Amniotic stem cell (primary cell): ENCODE results near the gene LRP8.

Experiments used
- DNase-seq: peaks from one replicate; lab custom pipeline; 2025; lab: John Stamatoyannopoulos, UW

The LRP8 gene

GRCh38 chr1:53321776-53322602 is 5.9 kb downstream of the LRP8 start:
- no peak for DNase-seq

- DNase-seq, result no peak
Measured at GRCh38 chr1:53321366-53321765, 6.5 kb downstream of the LRP8 start.

- DNase-seq, result no peak
Measured at GRCh38 chr1:53320646-53321045, 7.2 kb downstream of the LRP8 start.

- no peak for DNase-seq
Measured at GRCh38 chr1:53319296-53320101, 8.4 kb downstream of the LRP8 start.

GRCh38 chr1:53317646-53318539 is 10.0 kb downstream of the LRP8 start:
- DNase-seq, result no peak

GRCh38 chr1:53316766-53317581 is 10.9 kb downstream of the LRP8 start:
- DNase-seq, result no peak

- DNase-seq, result no peak
Measured at GRCh38 chr1:53316424-53316765, 11.5 kb downstream of the LRP8 start.

- no peak for DNase-seq
Measured at GRCh38 chr1:53315456-53316423, 12.1 kb downstream of the LRP8 start.

- no peak for DNase-seq
Measured at GRCh38 chr1:53315046-53315445, 12.8 kb downstream of the LRP8 start.

GRCh38 chr1:53314606-53315005 is 13.3 kb downstream of the LRP8 start:
- DNase-seq, result no peak

GRCh38 chr1:53314096-53314495 is 13.8 kb downstream of the LRP8 start:
- no peak for DNase-seq

GRCh38 chr1:53313556-53313955 is 14.3 kb downstream of the LRP8 start:
- DNase-seq, result no peak

GRCh38 chr1:53311702-53312305 is 16.1 kb downstream of the LRP8 start:
- DNase-seq, result no peak

GRCh38 chr1:53310847-53311681 is 16.8 kb downstream of the LRP8 start:
- no peak for DNase-seq

GRCh38 chr1:53309802-53310201 is 18.1 kb downstream of the LRP8 start:
- no peak for DNase-seq

- no peak for DNase-seq
Measured at GRCh38 chr1:53308506-53308905, 19.4 kb downstream of the LRP8 start.

GRCh38 chr1:53307037-53307436 is 20.8 kb downstream of the LRP8 start:
- DNase-seq, result no peak

GRCh38 chr1:53306168-53306567 is 21.7 kb downstream of the LRP8 start:
- DNase-seq, result no peak

- no peak for DNase-seq
Measured at GRCh38 chr1:53305650-53306049, 22.2 kb downstream of the LRP8 start.
